GM12891 (cell line): ENCODE results near the gene GDPD3.
"Not testable (repeated sequence)": the region's sequence is repeated elsewhere in the genome, so short reads cannot be mapped to it uniquely, and the experiment has no call there.

ENCODE experiments used
- DNase-seq: peaks from one replicate; pipeline ENCODE4 v3.0.0; 2011; ENCODE audit warnings: low spot score; ENCODE audit not compliant: insufficient read length
- FAIRE-seq: peaks from 2 replicates; lab custom pipeline; 2011; peaks lifted over from hg19 to GRCh38; lab: Jason Lieb, UNC
- PAX5 ChIP-seq: IDR thresholded peaks from 2 replicates; pipeline ENCODE4 v1.6.1; 2011; ENCODE audit warnings: low read length, moderate library complexity, mild to moderate bottlenecking; ENCODE audit not compliant: insufficient read depth, severe bottlenecking
- POLR2A ChIP-seq: IDR thresholded peaks from 2 replicates; pipeline ENCODE4 v1.6.1; 2011; ENCODE audit warnings: low read depth, low read length, control low read depth
- POLR2AphosphoS5 ChIP-seq: IDR thresholded peaks from 2 replicates; pipeline ENCODE4 v1.6.1; 2011; ENCODE audit warnings: low read depth, low read length, control low read depth
- POU2F2 ChIP-seq: IDR thresholded peaks from 2 replicates; pipeline ENCODE4 v1.6.1; 2011; ENCODE audit warnings: low read depth, mild to moderate bottlenecking, control low read depth, low read length, moderate library complexity
- SPI1 ChIP-seq: IDR thresholded peaks from 2 replicates; pipeline ENCODE4 v1.6.1; 2011; ENCODE audit warnings: low read depth, low read length, control low read depth
- TAF1 ChIP-seq: IDR thresholded peaks from 2 replicates; pipeline ENCODE4 v1.6.1; 2011; ENCODE audit warnings: low read depth, low read length, control low read depth

Gene GDPD3

GRCh38 chr16:30142672-30143346 lies 29.5 kb upstream of the GDPD3 start:
- TF ChIP-seq SPI1 (no peak), POLR2AphosphoS5 (no peak), PAX5 (no peak), TAF1 (no peak), POLR2A (no peak), POU2F2 (no peak)
- DNase-seq, result no peak
- peak; percentile 56 for FAIRE-seq

DNA sequence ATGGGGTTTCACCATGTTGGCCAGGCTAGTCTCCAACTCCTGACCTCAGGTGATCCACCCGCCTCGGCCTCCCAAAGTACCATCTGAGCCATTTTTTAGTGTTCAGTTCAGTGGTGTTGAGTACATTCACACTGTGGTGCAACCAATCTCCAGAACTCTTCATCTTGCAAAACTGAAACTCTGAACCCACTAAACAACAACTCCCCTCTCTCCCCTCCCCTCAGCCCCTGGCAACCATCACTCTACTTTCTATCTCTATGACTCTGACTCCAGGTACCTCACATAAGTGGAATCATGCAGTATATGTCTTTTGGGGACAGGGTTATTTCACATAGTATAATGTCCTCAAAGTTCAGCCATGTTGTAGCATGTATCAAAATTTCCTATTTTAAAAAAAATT lies 28.4 kb upstream of the GDPD3 start:
- TF ChIP-seq TAF1 (no peak), SPI1 (no peak), POLR2A (no peak), PAX5 (no peak), POU2F2 (no peak), POLR2AphosphoS5 (no peak)
- FAIRE-seq (no peak), DNase-seq (no peak)

GRCh38 chr16:30139583-30140481 lies 26.5 kb upstream of the GDPD3 start:
- FAIRE-seq (peak; percentile 67), DNase-seq (no peak)
- TF ChIP-seq PAX5 (no peak), SPI1 (peak; percentile 86)

DNA sequence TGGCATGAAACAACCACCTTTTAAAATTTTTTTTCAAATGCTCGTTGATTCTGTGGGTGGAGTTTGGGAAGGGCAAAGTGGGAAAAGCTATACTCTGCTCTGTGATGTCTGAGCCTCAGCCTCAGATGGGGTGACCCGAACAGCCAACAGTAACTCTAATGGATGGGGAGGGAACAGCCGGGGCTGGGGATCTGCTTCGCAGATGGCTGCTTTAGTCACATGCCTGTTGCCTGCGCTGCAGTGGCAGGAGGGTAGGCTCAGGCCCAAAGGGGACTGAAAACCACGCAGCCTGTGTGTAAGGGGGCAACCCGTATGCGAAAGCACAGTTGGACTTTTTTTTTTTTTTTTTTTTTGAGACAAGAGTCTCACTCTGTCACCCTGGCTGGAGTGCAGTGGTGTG lies 24.6 kb upstream of the GDPD3 start:
- TF ChIP-seq POLR2AphosphoS5, result no peak
- no peak for TF ChIP-seq POU2F2
- no peak for TF ChIP-seq PAX5
- TF ChIP-seq SPI1, result no peak
- TF ChIP-seq POLR2A, result no peak
- no peak for TF ChIP-seq TAF1
- no peak for DNase-seq
- FAIRE-seq, result no peak

DNA sequence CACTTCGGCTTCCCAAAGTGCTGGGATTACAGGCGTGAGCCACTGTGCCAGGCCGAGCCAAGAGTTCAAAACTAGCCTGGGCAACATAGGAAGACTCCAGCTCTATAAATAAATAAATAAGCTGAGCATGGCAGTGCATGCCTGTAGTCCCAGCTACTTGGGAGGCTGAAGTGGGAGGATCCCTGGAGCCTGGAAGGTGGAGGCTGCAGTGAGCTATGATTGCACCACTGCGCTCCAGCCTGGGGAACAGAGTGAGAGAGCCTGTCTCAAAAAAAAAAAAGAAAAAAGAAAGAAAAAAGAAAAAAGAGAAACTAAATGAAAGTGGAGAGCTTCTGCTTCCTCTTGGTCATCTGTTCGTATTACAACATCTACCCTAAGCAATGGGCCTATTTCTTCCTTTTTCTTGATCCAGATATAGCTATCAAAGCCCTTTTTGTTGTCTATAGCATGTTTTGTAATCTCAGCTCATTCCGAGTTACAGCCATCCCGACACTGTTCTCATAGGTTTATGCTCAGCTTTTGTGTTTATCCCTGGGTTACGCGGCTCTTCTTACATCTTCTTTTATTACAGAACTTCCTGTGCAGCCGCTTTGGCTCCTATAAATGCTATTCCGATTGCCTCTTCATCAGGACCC lies 23.8 kb upstream of the GDPD3 start:
- no peak for FAIRE-seq
- no peak for TF ChIP-seq SPI1
- TF ChIP-seq POLR2AphosphoS5, result no peak
- no peak for TF ChIP-seq TAF1
- TF ChIP-seq PAX5, result no peak
- DNase-seq, result no peak

DNA sequence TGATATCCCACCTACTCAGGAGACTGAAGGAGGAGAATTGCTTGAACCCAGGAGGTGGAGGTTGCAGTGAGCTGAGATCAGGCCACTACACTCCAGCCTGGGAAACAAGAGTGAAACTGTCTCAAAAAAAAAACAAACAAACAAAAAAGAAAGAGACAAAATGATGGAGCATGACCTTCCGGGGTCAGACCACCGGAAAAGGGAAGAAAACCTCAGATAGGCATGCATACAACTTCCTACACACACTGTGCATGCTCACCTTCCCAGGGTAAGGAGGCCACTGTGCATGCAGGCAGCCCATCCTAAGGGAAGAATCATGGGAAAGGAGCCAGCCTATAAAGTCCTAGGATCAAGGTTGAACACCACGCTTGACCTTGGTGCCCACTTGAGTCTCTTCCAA lies 19.3 kb upstream of the GDPD3 start:
- DNase-seq (no peak), FAIRE-seq (no peak)
- no peak for TF ChIP-seq PAX5

DNA sequence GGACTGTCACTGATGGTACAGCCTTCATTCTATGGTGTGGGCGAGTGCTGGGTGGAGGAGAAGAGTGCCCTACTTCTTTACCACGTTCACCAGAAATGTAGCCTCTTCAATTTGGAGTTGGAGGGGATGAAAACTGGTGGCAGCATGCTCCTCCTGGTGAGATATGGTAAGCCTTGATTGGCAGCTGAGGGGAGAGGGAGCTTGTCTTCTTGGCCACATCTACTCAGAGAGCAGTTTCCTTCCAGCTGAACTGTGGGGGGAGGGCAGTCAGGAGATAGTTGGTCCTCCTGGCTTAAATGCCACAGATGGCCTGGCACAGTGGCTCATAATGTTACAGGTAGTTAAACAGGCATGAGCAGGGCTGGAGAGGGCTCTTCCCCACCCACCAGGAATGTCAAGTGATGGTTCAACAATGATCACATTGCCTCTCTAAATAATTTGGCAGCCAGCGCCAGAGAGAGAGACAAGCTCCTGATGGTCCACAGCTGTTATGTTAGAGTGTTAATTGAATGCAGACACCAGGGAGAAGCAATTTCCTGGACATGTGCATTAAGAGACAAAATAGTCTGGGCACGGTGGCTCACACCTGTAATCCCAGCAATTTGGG lies 18.6 kb upstream of the GDPD3 start:
- DNase-seq (no peak), FAIRE-seq (no peak)
- no peak for TF ChIP-seq POU2F2
- no peak for TF ChIP-seq PAX5
- no peak for TF ChIP-seq POLR2AphosphoS5
- TF ChIP-seq SPI1, result no peak
- no peak for TF ChIP-seq TAF1
- TF ChIP-seq POLR2A, result no peak

DNA sequence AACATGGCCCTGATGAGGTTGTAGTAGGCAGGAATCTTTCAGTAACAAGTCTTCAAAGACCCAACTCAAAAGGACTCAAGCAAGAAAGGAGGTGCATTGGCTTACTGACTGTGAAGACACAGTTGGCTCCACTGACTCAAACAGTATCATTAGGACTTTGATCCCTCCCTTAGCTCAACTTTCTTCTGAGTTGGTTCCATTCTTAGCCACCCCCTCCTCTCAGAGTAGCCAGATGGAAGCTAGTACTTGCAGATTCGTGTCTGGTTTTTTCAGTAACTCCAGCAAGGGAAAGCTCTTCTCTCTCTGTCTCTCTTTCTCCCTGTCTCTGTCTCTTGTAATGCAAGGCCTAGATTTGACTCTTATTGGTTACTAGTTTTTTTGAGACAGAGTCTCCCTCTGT lies 14.7 kb upstream of the GDPD3 start:
- no peak for DNase-seq
- FAIRE-seq, result no peak
- TF ChIP-seq SPI1 (no peak), PAX5 (no peak), TAF1 (no peak), POLR2A (no peak), POLR2AphosphoS5 (no peak), POU2F2 (no peak)

GRCh38 chr16:30125690-30126089 lies 12.4 kb upstream of the GDPD3 start:
- not testable (repeated sequence) for FAIRE-seq, DNase-seq

GRCh38 chr16:30124985-30125379 lies 11.6 kb upstream of the GDPD3 start:
- no peak for FAIRE-seq
- DNase-seq, result no peak
- no peak for TF ChIP-seq POLR2A
- no peak for TF ChIP-seq SPI1
- no peak for TF ChIP-seq TAF1
- no peak for TF ChIP-seq PAX5
- TF ChIP-seq POU2F2, result no peak
- TF ChIP-seq POLR2AphosphoS5, result no peak
